Transverse colon (tissue), 3 donors: ENCODE measurements around the gene JOSD1.

Source experiments
- CTCF ChIP-seq, 5 experiments: fragments of 200-600 bp in 3 of 5; fragments of 450-650 bp in 2 of 5; sonication (generic) in 3 of 5; IDR thresholded peaks; 1 replicate in 2 of 5; 2 replicates in 3 of 5; pipeline ENCODE4 v1.5.1; 2016 to 2017; ENCODE audit warnings: antibody characterized with exemption in 5 of 5, inconsistent platforms in 3 of 5, mild to moderate bottlenecking in 2 of 5, moderate library complexity in 1 of 5
- POLR2A ChIP-seq: fragments of 450-650 bp; IDR thresholded peaks from one replicate; pipeline ENCODE4 v1.6.1; 2016; ENCODE audit warnings: antibody characterized with exemption, mild to moderate bottlenecking, moderate library complexity

GRCh38 chr22:38707984-38708383, 7.2 kb upstream of the JOSD1 start:
- no peak for TF ChIP-seq POLR2A
- TF ChIP-seq CTCF (IDR thresholded peaks at IDR 0.05): no peak
